WTC11 (cell line): Measurements from ENCODE around the gene SEC16A. TPM values are rescaled to one million over a fixed set of nuclear protein-coding genes. Genes with fewer than 3 reads are reported as not detected.

Experiments
- ATAC-seq: fragments of 200-7000 bp; cut with Tn5 transposase; 2 replicates; pipeline ENCODE4 v1.10.0; 2021; ENCODE audit warnings: mild to moderate bottlenecking, moderate library complexity
- CTCF ChIA-PET: fragments of 300-600 bp; sonication (Branson Sonifier 250); formaldehyde crosslinking; loops from one replicate; lab custom pipeline; 2021; ENCODE audit warnings: antibody characterized with exemption; lab: Charles Lee
- POLR2A ChIA-PET: fragments of 350-600 bp; sonication (Branson Sonifier 250); formaldehyde crosslinking; loops from one replicate; lab custom pipeline; 2021; ENCODE audit warnings: antibody characterized with exemption; lab: Charles Lee
- DNase-seq: peaks from one replicate; pipeline ENCODE4 v3.0.0; 2021; ENCODE audit warnings: low spot score
- H3K27ac Mint-ChIP-seq: 2 replicates; pipeline ENCODE4 v1.8.0; 2021; ENCODE audit warnings: mixed read lengths
- H3K27me3 Mint-ChIP-seq: 2 replicates; pipeline ENCODE4 v1.8.0; 2021; ENCODE audit warnings: low read depth, mild to moderate bottlenecking, moderate library complexity, mixed read lengths
- H3K36me3 Mint-ChIP-seq: 2 replicates; pipeline ENCODE4 v1.8.0; 2021; ENCODE audit warnings: mixed read lengths
- H3K4me1 Mint-ChIP-seq: 2 replicates; pipeline ENCODE4 v1.8.0; 2022; ENCODE audit warnings: mixed read lengths
- H3K4me3 Mint-ChIP-seq: 2 replicates; pipeline ENCODE4 v1.8.0; 2021; ENCODE audit warnings: mild to moderate bottlenecking, moderate library complexity, mixed read lengths
- H3K9me3 Mint-ChIP-seq: 2 replicates; pipeline ENCODE4 v1.8.0; 2021; ENCODE audit warnings: mixed read lengths
- CBFB ChIP-seq: sonication (generic); formaldehyde crosslinking; IDR thresholded peaks from 2 replicates; pipeline ENCODE4 v1.8.1; 2022; ENCODE audit warnings: mild to moderate bottlenecking, low read depth, missing genetic modification reagents
- ELF4 ChIP-seq: sonication (generic); formaldehyde crosslinking; IDR thresholded peaks from 2 replicates; pipeline ENCODE4 v1.8.1; 2022; ENCODE audit warnings: low read depth, mild to moderate bottlenecking, moderate library complexity, missing genetic modification reagents
- HMGA2 ChIP-seq: fragments of 250-450 bp; sonication (Bioruptor Pico); IDR thresholded peaks from 2 replicates; pipeline ENCODE4 v1.4.0; 2021; ENCODE audit warnings: mild to moderate bottlenecking, moderate library complexity
- KAT7 ChIP-seq: sonication (generic); formaldehyde crosslinking; IDR thresholded peaks from 2 replicates; pipeline ENCODE4 v1.8.1; 2023; ENCODE audit warnings: missing genetic modification reagents, mild to moderate bottlenecking, borderline replicate concordance
- TCF7 ChIP-seq: sonication (generic); formaldehyde crosslinking; IDR thresholded peaks from 2 replicates; pipeline ENCODE4 v1.8.0; 2022; ENCODE audit warnings: mild to moderate bottlenecking, low read depth, missing genetic modification reagents, moderate library complexity
- TEAD1 ChIP-seq: sonication (generic); formaldehyde crosslinking; IDR thresholded peaks from 2 replicates; pipeline ENCODE4 v1.8.0; 2022; ENCODE audit warnings: mild to moderate bottlenecking, missing genetic modification reagents
- TEAD4 ChIP-seq: sonication (generic); formaldehyde crosslinking; IDR thresholded peaks from 2 replicates; pipeline ENCODE4 v1.8.0; 2022; ENCODE audit warnings: mild to moderate bottlenecking, missing genetic modification reagents
- ZNF219 ChIP-seq: sonication (generic); formaldehyde crosslinking; IDR thresholded peaks from 2 replicates; pipeline ENCODE4 v1.8.0; 2023; ENCODE audit warnings: missing genetic modification reagents, mild to moderate bottlenecking, borderline replicate concordance
- ZNF232 ChIP-seq: sonication (generic); formaldehyde crosslinking; IDR thresholded peaks from 2 replicates; pipeline ENCODE4 v1.8.0; 2022; ENCODE audit warnings: mild to moderate bottlenecking, missing genetic modification reagents
- ZNF396 ChIP-seq: fragments of 250-450 bp; sonication (Bioruptor Pico); IDR thresholded peaks from 2 replicates; pipeline ENCODE4 v1.8.0; 2021; ENCODE audit warnings: mild to moderate bottlenecking, moderate library complexity, borderline replicate concordance
- total RNA-seq: library from RNA; stranded (reverse); gene quantifications from 3 replicates; pipeline ENCODE4 v1.2.3, GENCODE V29; 2021
- TF ChIP-seq, protein P1 (sequence below): sonication (generic); formaldehyde crosslinking; conservative IDR thresholded peaks from 2 replicates; pipeline ENCODE4 v1.8.1; 2022; ENCODE audit warnings: mild to moderate bottlenecking, missing genetic modification reagents
- TF ChIP-seq, protein P2 (sequence below): sonication (generic); formaldehyde crosslinking; IDR thresholded peaks from 2 replicates; pipeline ENCODE4 v1.8.1; 2022; ENCODE audit warnings: missing genetic modification reagents, borderline replicate concordance
- TF ChIP-seq, protein P3 (sequence below): fragments of 250-450 bp; sonication (Bioruptor Pico); IDR thresholded peaks from 2 replicates; pipeline ENCODE4 v1.9.0; 2021; ENCODE audit warnings: mild to moderate bottlenecking
- TF ChIP-seq, protein P4 (sequence below): sonication (generic); formaldehyde crosslinking; IDR thresholded peaks from 2 replicates; pipeline ENCODE4 v1.8.1; 2023; ENCODE audit warnings: mild to moderate bottlenecking, missing genetic modification reagents, borderline replicate concordance
- TF ChIP-seq, protein P5 (sequence below): fragments of 250-450 bp; sonication (Bioruptor Pico); IDR thresholded peaks from 2 replicates; pipeline ENCODE4 v1.9.0; 2021; ENCODE audit warnings: moderate library complexity, mild to moderate bottlenecking, inconsistent platforms, borderline replicate concordance
- TF ChIP-seq, protein P6 (sequence below): sonication (generic); formaldehyde crosslinking; IDR thresholded peaks from 2 replicates; pipeline ENCODE4 v1.8.1; 2023; ENCODE audit warnings: mild to moderate bottlenecking, missing genetic modification reagents, moderate library complexity
- TF ChIP-seq, protein P7 (sequence below): sonication (generic); formaldehyde crosslinking; IDR thresholded peaks from 2 replicates; pipeline ENCODE4 v1.8.1; 2022; ENCODE audit warnings: mild to moderate bottlenecking, missing genetic modification reagents, moderate library complexity, borderline replicate concordance

The SEC16A gene
- total RNA-seq, 1 experiment from 2014 or later: 70.9 TPM

DNA sequence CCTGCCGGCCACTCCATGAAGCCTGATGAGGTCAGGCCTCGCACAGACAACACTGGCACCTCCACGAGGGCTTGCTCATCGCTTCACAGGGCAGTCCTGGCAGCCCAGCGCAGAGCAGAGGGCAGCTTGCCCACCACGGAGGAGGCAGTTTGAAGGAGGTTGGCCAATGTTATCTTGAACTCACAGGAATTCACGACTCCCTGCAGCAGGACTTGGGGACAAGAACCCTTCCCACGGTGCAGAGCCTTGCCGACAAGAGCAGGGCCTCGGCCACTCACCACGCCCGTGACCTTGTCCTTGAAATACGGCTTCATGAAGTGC lies 87.9 kb downstream of the SEC16A start (continued):
- TF ChIP-seq, protein P1, sequence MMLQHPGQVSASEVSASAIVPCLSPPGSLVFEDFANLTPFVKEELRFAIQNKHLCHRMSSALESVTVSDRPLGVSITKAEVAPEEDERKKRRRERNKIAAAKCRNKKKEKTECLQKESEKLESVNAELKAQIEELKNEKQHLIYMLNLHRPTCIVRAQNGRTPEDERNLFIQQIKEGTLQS: no peak
- TF ChIP-seq ZNF219 (CRISPR knock-in tag): no peak
- no peak for TF ChIP-seq ZNF232 (CRISPR knock-in tag)

DNA sequence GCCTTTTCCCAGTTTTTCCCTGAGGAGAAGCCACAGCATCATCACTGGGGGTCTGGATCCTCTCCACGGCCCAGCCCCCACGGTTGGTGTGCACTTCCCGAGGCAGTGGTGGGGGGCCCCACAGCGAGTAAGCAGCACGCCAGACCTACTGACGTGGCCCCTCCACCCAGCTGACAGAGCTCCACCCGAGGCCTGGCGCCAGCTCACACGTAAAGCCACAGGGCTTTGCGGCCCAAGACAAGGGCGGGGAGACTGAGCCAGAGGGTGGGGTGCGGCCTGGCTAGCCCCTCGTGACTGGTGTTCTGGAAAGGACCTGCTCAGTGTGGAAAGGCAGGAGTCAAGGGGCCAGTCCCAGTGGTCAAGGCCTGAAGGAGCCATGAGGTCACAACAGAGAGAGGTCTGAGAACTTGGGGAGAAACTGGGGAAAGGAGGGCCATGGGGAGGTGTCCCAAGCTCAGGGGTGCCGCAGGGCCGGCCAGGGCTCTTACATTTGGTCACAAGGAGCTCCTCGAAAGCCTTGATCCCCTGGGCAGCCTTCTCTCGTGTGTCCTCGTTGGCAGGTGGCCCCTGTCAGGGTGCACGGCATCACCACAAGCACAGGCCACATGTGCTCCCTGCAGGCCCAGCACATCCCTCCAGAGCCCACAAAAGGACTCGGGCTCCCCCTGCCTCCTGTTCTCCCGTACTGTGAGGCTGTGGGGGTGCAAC lies 88.4 kb downstream of the SEC16A start:
- TF ChIP-seq TEAD1 (no peak), KAT7 (no peak), CBFB (CRISPR knock-in tag) (no peak), HMGA2 (CRISPR knock-in tag) (no peak), ZNF396 (CRISPR knock-in tag) (no peak), ELF4 (no peak), TEAD4 (no peak), TCF7 (CRISPR knock-in tag) (no peak)
- TF ChIP-seq, protein P2, sequence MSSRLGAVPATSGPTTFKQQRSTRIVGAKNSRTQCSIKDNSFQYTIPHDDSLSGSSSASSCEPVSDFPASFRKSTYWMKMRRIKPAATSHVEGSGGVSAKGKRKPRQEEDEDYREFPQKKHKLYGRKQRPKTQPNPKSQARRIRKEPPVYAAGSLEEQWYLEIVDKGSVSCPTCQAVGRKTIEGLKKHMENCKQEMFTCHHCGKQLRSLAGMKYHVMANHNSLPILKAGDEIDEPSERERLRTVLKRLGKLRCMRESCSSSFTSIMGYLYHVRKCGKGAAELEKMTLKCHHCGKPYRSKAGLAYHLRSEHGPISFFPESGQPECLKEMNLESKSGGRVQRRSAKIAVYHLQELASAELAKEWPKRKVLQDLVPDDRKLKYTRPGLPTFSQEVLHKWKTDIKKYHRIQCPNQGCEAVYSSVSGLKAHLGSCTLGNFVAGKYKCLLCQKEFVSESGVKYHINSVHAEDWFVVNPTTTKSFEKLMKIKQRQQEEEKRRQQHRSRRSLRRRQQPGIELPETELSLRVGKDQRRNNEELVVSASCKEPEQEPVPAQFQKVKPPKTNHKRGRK (CRISPR knock-in tag): no peak
- TF ChIP-seq, protein P3, sequence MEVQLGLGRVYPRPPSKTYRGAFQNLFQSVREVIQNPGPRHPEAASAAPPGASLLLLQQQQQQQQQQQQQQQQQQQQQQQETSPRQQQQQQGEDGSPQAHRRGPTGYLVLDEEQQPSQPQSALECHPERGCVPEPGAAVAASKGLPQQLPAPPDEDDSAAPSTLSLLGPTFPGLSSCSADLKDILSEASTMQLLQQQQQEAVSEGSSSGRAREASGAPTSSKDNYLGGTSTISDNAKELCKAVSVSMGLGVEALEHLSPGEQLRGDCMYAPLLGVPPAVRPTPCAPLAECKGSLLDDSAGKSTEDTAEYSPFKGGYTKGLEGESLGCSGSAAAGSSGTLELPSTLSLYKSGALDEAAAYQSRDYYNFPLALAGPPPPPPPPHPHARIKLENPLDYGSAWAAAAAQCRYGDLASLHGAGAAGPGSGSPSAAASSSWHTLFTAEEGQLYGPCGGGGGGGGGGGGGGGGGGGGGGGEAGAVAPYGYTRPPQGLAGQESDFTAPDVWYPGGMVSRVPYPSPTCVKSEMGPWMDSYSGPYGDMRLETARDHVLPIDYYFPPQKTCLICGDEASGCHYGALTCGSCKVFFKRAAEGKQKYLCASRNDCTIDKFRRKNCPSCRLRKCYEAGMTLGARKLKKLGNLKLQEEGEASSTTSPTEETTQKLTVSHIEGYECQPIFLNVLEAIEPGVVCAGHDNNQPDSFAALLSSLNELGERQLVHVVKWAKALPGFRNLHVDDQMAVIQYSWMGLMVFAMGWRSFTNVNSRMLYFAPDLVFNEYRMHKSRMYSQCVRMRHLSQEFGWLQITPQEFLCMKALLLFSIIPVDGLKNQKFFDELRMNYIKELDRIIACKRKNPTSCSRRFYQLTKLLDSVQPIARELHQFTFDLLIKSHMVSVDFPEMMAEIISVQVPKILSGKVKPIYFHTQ (CRISPR knock-in tag): no peak
- TF ChIP-seq, protein P4, sequence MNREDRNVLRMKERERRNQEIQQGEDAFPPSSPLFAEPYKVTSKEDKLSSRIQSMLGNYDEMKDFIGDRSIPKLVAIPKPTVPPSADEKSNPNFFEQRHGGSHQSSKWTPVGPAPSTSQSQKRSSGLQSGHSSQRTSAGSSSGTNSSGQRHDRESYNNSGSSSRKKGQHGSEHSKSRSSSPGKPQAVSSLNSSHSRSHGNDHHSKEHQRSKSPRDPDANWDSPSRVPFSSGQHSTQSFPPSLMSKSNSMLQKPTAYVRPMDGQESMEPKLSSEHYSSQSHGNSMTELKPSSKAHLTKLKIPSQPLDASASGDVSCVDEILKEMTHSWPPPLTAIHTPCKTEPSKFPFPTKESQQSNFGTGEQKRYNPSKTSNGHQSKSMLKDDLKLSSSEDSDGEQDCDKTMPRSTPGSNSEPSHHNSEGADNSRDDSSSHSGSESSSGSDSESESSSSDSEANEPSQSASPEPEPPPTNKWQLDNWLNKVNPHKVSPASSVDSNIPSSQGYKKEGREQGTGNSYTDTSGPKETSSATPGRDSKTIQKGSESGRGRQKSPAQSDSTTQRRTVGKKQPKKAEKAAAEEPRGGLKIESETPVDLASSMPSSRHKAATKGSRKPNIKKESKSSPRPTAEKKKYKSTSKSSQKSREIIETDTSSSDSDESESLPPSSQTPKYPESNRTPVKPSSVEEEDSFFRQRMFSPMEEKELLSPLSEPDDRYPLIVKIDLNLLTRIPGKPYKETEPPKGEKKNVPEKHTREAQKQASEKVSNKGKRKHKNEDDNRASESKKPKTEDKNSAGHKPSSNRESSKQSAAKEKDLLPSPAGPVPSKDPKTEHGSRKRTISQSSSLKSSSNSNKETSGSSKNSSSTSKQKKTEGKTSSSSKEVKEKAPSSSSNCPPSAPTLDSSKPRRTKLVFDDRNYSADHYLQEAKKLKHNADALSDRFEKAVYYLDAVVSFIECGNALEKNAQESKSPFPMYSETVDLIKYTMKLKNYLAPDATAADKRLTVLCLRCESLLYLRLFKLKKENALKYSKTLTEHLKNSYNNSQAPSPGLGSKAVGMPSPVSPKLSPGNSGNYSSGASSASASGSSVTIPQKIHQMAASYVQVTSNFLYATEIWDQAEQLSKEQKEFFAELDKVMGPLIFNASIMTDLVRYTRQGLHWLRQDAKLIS (CRISPR knock-in tag): no peak
- TF ChIP-seq, protein P5, sequence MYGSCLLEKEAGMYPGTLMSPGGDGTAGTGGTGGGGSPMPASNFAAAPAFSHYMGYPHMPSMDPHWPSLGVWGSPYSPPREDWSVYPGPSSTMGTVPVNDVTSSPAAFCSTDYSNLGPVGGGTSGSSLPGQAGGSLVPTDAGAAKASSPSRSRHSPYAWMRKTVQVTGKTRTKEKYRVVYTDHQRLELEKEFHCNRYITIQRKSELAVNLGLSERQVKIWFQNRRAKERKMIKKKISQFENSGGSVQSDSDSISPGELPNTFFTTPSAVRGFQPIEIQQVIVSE (CRISPR knock-in tag): no peak
- TF ChIP-seq, protein P6, sequence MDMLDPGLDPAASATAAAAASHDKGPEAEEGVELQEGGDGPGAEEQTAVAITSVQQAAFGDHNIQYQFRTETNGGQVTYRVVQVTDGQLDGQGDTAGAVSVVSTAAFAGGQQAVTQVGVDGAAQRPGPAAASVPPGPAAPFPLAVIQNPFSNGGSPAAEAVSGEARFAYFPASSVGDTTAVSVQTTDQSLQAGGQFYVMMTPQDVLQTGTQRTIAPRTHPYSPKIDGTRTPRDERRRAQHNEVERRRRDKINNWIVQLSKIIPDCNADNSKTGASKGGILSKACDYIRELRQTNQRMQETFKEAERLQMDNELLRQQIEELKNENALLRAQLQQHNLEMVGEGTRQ (CRISPR knock-in tag): no peak
- TF ChIP-seq, protein P7, sequence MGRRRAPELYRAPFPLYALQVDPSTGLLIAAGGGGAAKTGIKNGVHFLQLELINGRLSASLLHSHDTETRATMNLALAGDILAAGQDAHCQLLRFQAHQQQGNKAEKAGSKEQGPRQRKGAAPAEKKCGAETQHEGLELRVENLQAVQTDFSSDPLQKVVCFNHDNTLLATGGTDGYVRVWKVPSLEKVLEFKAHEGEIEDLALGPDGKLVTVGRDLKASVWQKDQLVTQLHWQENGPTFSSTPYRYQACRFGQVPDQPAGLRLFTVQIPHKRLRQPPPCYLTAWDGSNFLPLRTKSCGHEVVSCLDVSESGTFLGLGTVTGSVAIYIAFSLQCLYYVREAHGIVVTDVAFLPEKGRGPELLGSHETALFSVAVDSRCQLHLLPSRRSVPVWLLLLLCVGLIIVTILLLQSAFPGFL (CRISPR knock-in tag): no peak
- Mint-ChIP-seq H3K9me3 (no peaks in the 10 kb centered on the region), H3K36me3 (peaks cover 42% of the 10 kb centered on the region), H3K27ac (no peak overlapping the region), H3K4me1 (peaks cover 9% of the 10 kb centered on the region), H3K4me3 (no peak overlapping the region), H3K27me3 (no peaks in the 10 kb centered on the region)
- DNase-seq (no peak), ATAC-seq (no peak)
- CTCF ChIA-PET: interaction anchor here (1.3 kb wide), 1 partner anchor 31 kb away, joined by 3 read pairs; the partner anchor contains the start of gene DNLZ
- POLR2A ChIA-PET: no interaction called here
